AG08396 (cell line): ENCODE measurements around the gene IL15.
"Not testable (repeated sequence)": the region's sequence is repeated elsewhere in the genome, so short reads cannot be mapped to it uniquely, and the experiment has no call there.

Experiments used
- DNase-seq: peaks from one replicate; pipeline ENCODE4 v3.0.0; 2012; ENCODE audit warnings: low spot score, mixed read lengths

Gene IL15, protein sequence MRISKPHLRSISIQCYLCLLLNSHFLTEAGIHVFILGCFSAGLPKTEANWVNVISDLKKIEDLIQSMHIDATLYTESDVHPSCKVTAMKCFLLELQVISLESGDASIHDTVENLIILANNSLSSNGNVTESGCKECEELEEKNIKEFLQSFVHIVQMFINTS

DNA sequence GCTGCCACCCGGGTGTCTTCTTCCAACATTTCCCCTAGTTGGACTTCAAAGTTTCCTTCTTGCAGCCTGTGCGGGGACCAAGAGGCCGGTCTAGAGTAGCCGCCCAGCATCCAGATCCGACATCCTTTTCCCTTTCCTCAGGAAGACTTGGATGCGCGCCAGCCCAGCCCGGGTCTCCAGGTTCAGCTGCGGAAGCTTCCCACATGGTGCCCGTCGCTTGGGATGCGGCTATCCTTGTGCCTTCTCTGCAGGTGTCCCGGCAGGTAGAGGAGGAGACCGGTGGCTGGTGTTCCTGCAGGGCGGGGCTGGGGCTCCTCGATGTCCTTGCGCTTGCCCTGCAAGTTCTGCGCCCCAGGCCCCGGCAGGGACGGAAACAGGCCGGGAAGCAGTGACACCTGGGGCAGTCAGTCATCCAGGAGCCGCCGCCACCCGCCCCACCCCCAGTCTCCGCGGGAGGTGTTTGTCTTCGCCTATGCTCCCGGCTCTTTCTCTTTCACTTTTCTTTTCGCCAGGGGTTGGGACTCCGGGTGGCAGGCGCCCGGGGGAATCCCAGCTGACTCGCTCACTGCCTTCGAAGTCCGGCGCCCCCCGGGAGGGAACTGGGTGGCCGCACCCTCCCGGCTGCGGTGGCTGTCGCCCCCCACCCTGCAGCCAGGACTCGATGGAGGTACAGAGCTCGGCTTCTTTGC lies at the start of gene IL15:
TSS of gene IL15 (plus strand) at position 502 of the 689 bp plus-strand sequence. CDS start 82,882 bp downstream, outside the sequence.
- DNase-seq, result peak; percentile 85

DNA sequence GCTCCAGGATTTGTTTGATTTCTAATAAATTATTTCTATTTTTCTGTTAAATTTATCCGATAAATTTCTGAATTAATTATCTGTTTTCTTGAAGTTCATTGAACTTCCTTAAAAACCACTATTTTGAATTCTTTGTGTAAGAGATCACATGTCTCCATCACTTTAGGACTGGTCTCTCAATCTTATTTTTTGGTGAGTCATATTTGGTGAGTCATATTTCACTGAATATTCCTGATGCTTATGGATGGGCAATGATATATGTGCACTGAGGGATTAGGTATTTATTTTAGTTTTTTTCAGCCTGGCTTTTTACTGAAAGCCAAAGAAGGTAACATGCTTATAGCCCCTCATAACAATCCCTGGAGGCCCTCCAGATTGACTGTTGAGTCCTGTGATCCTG lies 48.5 kb upstream of the IL15 start:
- no peak for DNase-seq

DNA sequence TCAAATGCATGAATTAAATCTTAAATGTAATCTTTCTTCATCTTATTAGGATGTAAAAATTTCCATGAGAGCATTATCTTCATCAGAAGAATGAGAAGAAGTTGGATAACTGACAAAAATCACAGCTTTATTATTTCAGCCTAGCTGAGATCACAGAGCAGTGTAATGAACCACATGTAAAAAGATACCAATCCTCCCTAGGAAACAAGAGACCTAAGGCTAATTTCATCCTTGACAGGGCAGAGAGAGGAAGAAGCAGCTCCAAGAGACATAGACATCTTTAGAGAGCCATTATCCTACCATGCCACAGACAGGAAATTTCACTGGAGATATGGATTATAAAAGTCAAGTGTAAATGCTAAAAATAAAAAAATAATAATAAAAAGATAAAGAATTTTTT lies 40.9 kb upstream of the IL15 start:
- no peak for DNase-seq

DNA sequence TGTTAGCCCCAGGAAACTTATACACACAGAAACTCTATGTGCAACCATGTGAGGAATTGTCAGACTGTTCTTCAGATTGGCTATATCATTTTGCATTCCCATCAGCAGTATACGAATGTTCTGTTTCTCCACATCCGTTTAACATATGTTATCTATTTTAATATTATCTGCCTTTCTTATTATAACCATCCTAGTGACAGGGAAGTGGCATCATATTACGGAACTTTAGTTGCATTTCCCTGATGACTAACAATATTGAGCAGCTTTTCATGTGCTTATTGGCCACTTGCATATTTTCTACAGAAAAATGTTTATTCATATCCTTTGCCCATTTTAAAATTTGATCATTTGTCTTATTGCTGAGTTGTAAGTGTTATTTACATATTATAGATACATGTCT lies 36.5 kb upstream of the IL15 start:
- DNase-seq, result no peak

DNA sequence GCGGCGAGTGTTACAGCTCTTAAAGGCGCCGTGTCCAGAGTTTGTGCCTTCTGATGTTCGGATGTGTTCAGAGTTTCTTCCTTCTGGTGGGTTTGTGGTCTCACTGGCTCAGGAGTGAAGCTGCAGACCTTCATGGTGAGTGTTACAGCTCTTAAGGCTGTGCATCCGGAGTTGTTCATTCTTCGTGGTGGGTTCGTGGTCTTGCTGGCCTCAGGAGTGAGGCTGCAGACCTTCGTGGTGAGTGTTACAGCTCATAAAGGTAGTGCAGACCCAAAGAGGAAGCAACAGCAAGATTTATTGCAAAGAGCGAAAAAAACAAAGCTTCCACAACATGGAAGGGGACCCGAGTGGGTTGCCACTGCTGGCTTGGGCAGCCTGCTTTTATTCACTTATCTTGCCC lies 31.7 kb upstream of the IL15 start:
- DNase-seq, result not testable (repeated sequence)

DNA sequence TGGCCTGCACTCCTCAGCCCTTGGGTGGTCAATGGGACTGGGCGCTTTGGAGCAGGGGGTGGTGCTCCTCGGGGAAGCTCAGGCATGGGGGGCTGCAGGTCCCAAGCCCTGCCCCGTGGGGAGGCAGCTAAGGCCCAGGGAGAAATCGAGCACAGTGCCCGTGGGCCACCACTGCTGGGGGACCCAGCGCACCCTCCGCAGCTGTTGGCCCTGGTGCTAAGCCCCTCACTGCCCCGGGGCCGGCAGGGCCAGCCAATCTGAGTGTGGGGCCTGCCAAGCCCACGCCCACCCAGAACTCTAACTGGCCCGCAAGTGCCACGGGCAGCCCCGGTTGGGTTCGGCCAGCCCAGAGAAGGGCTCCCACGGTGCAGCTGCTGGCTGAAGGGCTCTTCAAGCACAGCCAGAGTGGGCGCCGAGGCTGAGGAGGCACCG lies 30.9 kb upstream of the IL15 start:
- no peak for DNase-seq

DNA sequence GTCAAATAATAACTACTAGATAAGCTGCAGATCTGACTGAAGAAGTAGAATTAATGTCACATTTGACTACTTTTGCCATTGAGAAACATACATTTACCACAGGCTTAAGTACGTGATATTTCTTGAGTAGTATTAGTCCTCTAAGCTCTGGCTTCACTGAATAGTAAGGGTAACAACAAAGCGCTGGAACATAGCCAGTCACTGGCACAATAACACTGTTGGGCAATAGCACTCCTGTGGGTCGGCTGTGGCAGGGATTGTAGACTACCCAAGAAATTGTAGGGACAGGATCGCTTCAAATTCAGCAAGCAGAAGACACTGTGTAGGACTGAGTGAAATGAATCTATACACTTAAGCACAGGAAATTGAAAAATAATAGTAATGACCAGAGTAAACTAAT lies 27.1 kb upstream of the IL15 start:
- no peak for DNase-seq

DNA sequence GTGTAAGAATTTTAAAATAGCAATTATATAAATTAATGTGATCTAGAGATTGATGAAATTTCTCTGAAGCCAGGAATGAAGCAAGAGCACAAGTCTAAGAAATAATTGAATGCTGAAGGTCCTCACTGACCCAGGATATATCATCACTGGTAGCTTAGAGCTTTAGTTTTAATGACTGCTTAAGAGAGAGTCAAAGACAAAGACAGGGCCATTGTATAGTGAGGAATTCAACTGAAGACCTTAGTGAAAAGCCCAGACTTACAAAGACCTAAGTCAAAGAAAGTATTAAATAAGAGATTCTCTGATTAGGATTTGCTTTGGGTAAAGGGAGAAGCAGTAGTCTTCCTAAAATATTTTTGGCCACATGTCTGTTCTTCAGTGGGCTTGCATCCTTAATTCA lies 26.0 kb upstream of the IL15 start:
- DNase-seq, result no peak

DNA sequence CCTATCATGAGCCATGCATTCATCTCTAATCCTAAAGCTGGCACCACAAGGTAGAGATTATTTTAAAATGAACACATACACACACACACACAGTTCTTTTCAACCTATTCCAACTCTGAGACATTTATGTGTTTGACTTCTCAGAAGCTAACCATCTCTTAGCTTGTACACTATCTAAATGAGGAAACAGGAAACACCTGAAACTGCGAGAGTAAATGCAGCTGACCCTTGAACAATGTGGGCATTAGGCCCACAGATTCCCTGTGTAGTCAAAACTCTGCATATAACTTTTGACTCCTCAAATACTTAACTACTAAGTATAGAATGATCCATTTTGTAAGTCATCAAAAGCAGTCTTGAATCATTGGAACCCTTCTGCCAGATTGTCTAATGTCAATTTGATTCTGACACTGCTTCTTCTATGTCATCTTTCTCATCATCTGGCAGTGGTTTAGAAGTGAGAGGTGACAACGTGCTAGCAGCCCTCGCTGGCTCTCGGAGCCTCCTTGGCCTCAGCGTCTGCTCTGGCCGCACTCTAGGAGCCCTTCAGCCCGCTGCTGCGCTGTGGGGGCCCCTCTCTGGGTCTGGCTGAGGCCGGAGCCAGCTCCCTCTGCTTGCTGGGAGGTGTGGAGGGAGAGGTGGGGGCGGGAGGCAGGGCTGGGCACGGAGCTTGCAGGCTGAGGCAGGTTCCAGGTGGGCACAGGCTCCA lies 21.4 kb upstream of the IL15 start:
- DNase-seq, result no peak

DNA sequence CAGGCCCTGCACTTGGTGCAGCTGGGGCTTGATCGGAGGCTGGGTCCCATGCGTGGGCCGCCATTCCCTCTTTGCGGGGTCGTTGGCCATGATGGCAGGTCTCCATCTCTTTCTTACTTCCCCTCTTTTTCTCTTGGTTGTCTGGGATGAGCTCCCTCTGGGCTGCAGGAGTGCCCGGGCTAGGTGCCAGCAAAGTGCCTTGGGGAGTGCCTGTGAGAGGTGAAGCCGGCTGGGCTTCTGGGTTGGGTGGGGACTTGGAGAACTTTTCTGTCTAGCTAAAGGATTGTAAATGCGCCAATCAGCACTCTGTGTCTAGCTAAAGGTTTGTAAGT lies 20.8 kb upstream of the IL15 start:
- DNase-seq, result not testable (repeated sequence)

DNA sequence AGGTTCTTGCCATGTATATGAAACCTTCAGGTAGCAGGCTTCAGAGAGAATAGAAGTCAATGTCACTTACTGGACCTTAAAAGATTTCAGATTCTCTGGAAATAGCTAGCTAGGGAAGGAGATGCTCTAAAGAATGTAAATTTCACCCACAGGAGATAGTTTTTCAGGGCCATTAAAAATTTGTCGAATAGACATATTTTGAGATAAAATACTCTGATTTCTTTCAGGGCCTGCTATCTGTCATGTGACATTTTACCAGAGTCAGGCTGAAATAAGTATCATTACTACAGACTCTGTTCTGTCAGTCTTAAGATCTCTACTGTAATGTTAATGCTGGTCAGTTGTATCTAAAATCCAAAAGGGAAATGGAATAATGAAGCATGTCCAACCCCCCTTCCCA lies 15.7 kb upstream of the IL15 start:
- DNase-seq, result no peak

DNA sequence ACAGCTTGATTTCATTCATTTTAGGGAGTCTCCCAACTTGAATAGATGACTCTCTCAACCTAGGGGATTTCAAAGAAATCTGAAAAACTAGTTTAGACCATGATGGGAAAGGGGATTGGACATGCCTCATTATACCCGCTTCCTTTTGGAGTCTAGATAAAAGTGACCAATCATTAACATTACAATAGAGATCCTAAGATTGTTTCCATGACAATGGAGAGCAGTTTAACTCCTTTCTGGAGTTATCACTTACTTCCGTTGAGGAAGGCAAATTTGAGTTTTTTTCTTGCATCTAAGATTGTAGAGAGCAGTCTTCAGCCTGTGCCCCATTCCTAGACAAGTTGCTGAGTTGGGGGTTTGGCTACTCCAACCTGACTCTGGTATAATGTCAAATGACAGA lies 11.4 kb upstream of the IL15 start:
- no peak for DNase-seq

DNA sequence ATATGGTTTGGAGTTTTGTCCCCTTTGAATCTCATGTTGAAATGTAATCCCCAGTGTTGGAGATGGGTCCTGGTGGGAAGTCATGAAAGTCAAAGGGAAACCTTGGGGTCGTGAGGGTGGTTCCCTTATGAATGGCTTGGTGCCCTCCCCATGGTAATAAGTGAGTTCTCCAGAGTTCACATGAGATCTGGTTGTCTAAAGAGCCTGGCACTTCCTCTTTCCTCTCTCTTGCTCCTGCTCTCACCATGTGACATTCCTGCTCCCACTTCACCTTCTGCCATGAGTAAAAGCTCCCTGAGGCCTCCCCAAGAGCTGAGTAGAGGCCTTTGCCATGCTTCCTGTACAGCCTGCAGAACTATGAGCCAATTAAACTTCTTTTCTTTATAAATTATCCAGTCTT lies 5.5 kb upstream of the IL15 start:
- no peak for DNase-seq

DNA sequence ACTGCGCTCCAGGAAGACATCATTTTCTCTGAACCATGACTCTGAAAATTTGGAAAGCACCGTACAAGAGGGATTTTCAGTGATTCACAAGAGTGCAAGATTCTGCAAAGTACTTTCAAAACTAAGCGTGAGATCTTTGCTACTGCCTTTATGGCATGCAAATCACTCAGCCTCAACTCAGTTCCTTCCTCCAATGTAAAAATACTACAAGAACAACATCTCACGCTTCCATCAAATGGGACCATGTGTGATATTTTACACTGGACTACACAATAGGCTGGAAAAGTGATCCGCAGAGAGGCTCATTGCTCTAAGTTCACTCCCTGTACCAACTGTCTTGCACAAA lies 674 bp upstream of the IL15 start:
- no peak for DNase-seq

DNA sequence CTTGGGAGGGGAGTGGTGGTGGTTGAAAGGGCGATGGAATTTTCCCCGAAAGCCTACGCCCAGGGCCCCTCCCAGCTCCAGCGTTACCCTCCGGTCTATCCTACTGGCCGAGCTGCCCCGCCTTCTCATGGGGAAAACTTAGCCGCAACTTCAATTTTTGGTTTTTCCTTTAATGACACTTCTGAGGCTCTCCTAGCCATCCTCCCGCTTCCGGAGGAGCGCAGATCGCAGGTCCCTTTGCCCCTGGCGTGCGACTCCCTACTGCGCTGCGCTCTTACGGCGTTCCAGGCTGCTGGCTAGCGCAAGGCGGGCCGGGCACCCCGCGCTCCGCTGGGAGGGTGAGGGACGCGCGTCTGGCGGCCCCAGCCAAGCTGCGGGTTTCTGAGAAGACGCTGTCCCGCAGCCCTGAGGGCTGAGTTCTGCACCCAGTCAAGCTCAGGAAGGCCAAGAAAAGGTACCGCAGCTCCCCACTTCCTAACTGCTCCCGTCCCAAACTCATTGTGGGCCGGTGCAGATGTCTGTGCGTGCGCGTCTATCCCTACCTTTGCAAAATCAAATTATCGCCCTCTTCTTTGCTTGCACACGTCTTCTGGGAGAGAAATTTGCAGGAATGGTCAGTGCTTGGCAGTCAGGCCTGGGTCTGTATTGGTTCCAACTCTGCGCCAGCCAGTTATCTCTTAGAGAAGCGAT lies 533 bp downstream of the IL15 start:
- DNase-seq, result peak; percentile 80

DNA sequence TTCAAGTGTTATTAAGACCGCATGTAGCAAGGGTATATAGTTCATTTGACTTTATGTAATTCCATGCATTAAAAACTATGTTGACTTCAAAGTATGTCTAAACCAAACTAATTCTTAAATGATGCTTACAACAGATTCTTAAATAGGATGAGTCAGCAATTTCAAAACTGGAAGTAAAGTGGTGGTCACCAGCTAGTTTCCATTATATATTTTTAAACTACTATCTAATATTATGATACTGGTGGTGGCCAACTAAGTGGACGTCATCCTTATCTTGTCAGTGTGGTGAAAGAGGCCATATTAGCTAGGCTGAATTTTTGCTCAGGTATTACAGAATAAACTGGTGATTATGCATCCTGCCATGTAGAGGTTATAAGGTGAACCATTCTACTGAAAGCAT lies 1.2 kb downstream of the IL15 start:
- DNase-seq, result no peak

DNA sequence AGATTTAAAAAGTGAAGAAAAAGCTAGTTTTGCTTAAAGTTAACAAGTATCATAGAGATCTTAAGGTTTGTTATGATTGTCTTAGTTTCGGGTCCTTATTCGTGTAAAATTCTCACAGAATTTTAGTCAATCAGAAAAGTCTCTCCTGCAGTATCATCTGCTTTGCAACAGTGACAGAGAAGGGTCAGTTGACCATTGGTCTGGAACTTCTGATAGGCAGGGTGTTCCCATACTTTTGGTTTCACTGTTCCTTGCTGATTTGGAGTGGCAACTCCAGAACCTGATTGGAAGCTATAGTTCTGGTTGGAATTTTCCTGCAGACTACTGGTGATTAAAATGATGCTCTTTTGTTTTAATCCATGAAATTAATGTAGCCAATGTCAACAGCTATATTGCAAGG lies 1.8 kb downstream of the IL15 start:
- DNase-seq, result peak; percentile 12

DNA sequence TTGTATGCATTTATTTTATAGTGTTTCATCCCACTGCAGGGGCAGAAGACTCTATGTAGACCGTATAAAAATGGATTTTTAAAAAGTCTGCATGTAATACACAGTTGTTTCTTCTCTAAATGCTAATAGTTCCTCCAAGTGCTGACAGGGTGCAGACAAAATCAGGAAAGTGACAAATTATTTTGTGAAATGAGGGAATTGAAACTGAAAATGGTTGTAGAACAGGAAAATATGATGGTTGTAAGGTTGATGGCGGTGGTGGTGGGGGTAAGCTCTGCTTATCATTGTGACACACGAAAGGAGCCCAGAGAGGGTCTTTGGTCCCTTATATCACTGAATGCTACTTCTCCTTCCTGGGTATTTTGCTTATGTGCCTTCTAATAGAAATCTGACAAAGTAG lies 4.3 kb downstream of the IL15 start:
- DNase-seq, result no peak

DNA sequence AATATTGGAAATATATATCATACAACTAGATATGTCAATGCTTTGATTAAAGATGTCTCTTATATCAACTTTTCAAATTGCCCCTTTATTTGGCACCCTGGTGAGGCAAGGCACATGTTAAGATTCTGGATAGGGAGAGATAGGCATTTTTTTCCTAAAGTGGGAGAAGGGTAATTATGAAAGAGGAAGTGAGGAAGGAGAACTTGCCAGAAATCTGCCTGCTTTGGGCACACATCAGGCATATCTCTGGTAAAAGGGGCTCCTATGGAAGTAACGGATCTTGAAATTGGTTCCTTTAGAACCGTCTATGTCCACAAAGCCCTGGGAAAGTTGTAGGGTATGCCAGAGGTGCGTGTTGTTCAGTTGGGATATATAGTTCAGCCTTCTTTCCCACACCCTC lies 5.7 kb downstream of the IL15 start:
- no peak for DNase-seq

DNA sequence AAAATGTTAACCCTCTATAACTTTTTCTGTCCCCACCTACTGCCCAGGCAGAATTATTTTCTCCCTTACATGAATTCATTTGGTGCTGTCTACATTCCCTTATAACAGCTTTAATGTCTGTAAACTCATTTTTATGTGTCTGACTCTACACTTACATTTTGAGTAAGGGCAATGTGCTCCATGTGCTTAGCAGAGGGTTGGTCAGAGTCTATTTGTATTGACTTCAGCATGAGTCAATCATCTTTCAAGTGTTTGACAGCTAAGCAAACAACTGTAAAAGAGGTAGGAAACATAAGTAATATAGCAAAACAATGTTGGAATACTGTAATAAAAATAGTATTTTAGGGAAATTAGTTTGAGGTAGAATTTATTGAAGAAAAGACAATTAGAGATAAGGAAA lies 6.3 kb downstream of the IL15 start:
- no peak for DNase-seq

DNA sequence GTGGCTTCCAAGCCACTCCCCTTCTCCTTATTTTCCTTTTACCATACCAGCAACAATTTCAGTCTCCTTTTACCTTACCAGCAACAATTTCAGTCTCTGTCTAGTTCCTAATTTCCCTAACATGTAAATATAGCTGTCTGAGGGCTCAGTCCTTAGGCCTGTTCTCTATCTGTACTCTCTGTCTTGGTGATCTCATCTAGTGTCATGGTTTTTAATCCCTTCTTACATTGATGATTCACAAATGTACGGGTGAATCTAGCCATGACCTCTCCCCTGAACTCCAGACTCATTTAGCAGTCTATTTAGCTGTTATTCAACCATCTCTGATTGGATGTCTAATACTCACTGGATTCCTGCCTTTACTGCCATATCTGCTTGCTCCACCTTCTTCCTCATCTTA lies 7.2 kb downstream of the IL15 start:
- DNase-seq, result peak; percentile 69

DNA sequence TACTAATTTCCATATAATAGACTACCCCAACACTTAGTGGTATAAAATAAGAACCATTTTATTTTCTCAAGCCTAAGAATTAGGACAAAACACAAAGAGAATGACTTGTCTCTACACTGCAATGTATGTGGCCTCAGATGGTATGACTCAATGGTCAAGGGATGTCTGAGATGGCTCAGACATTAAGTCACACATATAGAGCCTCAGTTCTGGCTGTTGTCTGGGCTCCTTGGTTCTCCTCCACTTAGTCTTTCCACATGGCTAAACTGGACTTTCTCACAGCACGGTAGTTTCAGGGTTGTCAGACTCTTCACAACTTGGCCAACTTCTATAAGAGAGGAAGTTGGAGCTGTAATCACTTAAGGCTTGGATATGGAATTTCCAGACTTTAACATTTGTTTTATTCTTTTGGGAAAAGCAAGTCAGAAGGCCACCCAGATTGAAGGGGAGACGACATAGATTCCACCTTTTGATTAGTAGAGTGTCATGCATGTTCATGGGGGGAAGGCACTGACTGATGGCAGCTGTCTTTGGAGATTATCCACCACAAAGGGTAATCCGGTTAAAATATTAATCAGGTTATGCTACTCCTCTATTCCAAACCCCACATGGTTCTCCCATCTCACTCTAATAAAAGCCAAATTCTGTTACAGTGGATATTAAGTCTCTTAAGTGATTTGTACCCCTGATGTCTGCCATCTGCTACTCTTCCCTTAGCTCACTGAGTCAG lies 9.4 kb downstream of the IL15 start:
- peak; percentile 53 for DNase-seq

DNA sequence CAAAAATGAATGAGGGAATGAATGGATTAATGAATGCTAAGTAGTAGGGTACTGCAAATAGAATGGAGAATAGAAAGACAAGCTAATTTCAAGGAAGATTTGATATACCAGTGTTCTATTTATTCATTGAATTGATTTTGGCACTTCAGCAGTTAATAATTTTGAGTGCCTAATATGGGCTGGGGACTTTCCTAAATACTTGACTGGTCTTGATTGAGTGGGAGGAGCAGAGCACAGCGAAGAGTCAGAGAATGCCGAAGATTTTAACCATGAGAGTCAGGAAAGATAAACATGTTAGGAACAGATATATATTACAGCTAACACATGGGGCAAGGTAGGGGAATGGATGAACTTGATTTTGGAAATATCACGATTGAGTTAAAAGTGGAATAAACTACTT lies 10.6 kb downstream of the IL15 start:
- DNase-seq, result no peak
